Measurements from ENCODE around the gene BACE1.
"Not testable (repeated sequence)": the region's sequence is repeated elsewhere in the genome, so short reads cannot be mapped to it uniquely, and the experiment has no call there.

Gene BACE1

GRCh38 chr11:117316197-117316961 lies at the start of gene BACE1:
BACE1 (minus strand) TSS chr11:117316256; CDS start chr11:117315795, 461 bp downstream.
- DNase-seq (ENCODE audit: low read depth in 2 of 2) = no peak

- no peak for DNase-seq (ENCODE audit: low read depth in 2 of 2)
Observed at GRCh38 chr11:117361432-117361831, 45.4 kb upstream of the BACE1 start.

- no peak for DNase-seq (ENCODE audit: low read depth in 2 of 2)
Observed at GRCh38 chr11:117356126-117356890, 40.3 kb upstream of the BACE1 start.

GRCh38 chr11:117354550-117354949 lies 38.5 kb upstream of the BACE1 start:
- no peak for DNase-seq (ENCODE audit: low read depth in 2 of 2)

GRCh38 chr11:117345039-117345438 lies 29.0 kb upstream of the BACE1 start:
- DNase-seq (ENCODE audit: low read depth in 2 of 2) = no peak

- DNase-seq (ENCODE audit: low read depth in 2 of 2) = no peak
Observed at GRCh38 chr11:117337076-117337475, 21.0 kb upstream of the BACE1 start.

- no peak for DNase-seq (ENCODE audit: low read depth in 2 of 2)
Observed at GRCh38 chr11:117335399-117335798, 19.3 kb upstream of the BACE1 start.

- DNase-seq (ENCODE audit: low read depth in 2 of 2) = no peak
Observed at GRCh38 chr11:117334896-117335295, 18.8 kb upstream of the BACE1 start.

- DNase-seq (ENCODE audit: low read depth in 2 of 2) = no peak
Observed at GRCh38 chr11:117333917-117334316, 17.9 kb upstream of the BACE1 start.

- DNase-seq (ENCODE audit: low read depth in 2 of 2) = no peak
Observed at GRCh38 chr11:117332843-117333242, 16.8 kb upstream of the BACE1 start.

- no peak for DNase-seq (ENCODE audit: low read depth in 2 of 2)
Observed at GRCh38 chr11:117328375-117329010, 12.4 kb upstream of the BACE1 start.

- peak; percentile 91 to 92 for DNase-seq (ENCODE audit: low read depth in 2 of 2)
Observed at GRCh38 chr11:117327567-117328374, 11.7 kb upstream of the BACE1 start, which contains the start of gene CEP164. CEP164 (plus strand) TSS chr11:117327854; CDS start chr11:117338587, 10,733 bp downstream.

- not testable (repeated sequence) for DNase-seq (ENCODE audit: low read depth in 2 of 2)
Observed at GRCh38 chr11:117327255-117327566, 11.2 kb upstream of the BACE1 start.

- no peak for DNase-seq (ENCODE audit: low read depth in 2 of 2)
Observed at GRCh38 chr11:117319214-117319840, 3.3 kb upstream of the BACE1 start.

GRCh38 chr11:117318738-117319137 lies 2.7 kb upstream of the BACE1 start:
- no peak for DNase-seq (ENCODE audit: low read depth in 2 of 2)

- no peak for DNase-seq (ENCODE audit: low read depth in 2 of 2)
Observed at GRCh38 chr11:117315285-117316196, 515 bp downstream of the BACE1 start.

GRCh38 chr11:117314840-117315239 lies 1.2 kb downstream of the BACE1 start:
- DNase-seq (ENCODE audit: low read depth in 2 of 2) = no peak

GRCh38 chr11:117313828-117314768 lies 2.0 kb downstream of the BACE1 start:
- no peak for DNase-seq (ENCODE audit: low read depth in 2 of 2)

GRCh38 chr11:117313091-117313490 lies 3.0 kb downstream of the BACE1 start:
- no peak for DNase-seq (ENCODE audit: low read depth in 2 of 2)

All from stimulated activated CD8-positive, alpha-beta memory T cell treated with anti-CD3 and anti-CD28 coated beads, Interleukin-15, amount 100 ng/mL, for 48 hours (primary cell).